ENCODE data around the gene SNTA1.
"Not testable (repeated sequence)": the region's sequence is repeated elsewhere in the genome, so short reads cannot be mapped to it uniquely, and the experiment has no call there.

Gene SNTA1

GRCh38 chr20:33431797-33432381 is 11.7 kb downstream of the SNTA1 start:
- no peak for DNase-seq (ENCODE audit: low read depth in 2 of 2)

- not testable (repeated sequence) for DNase-seq (ENCODE audit: low read depth in 2 of 2)
These were observed 19.7 kb downstream of the SNTA1 start for GRCh38 chr20:33423875-33424274.

DNA sequence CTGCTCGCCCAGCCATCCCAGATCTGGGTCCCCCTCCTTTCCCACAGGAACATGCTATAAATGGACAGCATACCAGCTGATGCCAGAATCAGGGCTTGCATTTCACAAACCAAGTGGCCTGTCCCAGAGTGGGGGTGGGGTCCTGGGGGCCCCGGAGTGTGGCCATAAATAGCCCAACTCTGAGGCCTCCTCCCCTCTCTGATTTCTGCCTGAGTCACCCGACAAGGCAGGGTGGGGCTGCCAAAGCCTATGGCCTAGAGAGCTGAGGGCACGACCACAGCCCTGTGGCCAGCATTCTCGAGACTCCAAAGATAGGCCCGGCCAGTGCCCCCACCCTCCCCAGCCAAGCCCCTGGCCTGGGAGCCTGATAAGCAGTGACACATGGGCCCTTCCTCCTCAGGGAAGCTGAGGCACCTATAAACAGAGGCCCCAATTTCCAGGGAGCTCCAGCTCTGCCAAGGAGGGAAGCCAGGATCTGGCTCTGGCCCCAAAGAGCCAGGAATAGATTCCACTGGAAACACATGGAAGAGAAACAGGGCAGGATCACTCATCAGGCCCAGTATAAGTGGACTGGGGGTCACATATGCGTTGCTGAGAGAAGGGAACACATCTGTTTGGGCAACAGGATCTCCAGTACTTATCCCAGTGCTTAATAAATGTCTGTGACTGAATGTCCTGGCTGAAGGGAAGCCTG is 20.3 kb downstream of the SNTA1 start:
- no peak for DNase-seq (ENCODE audit: low read depth in 2 of 2)

DNA sequence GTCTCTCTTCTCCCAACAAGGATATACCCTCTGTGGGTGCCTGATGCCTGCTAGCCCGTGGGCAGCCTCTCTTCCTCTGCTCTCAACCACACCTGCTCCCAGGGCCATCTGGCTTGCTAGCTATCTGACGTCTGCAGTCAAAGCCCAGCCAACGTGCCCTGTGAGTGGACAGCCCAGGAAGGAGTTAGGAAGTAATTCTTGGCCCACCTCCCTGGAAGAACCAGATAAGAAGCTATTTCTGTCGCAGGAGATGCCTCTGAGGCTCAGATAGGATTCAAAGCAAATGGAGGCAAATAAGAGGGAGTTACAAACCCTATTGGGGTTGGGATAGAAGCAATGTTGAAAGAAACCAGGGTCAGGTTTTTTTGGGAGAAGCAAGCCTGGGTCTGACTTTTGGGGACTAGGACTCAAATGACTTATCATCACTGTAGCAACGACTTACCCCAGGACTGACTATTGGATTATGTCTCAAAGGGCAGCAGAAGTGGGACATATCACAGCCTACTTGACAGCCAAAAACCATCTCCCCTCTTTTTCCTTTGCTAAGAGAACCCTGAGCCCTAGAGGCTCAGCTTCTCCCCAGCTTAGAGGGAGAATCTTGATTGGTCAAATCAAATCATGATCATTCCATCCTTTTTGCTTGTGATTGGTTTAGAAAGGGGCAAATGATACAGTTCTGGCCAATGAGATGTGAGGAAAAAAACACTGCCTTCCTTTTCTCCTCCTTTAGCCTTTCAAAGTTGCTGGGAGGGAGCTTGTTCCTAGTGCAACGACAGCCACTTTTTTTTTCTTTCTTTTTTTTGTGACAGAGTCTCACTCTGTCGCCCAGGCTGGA is 24.2 kb downstream of the SNTA1 start:
- DNase-seq (ENCODE audit: low read depth in 2 of 2) = no peak

- DNase-seq (ENCODE audit: low read depth in 2 of 2) = no peak
These were observed 25.5 kb downstream of the SNTA1 start for GRCh38 chr20:33418033-33418432.

DNA sequence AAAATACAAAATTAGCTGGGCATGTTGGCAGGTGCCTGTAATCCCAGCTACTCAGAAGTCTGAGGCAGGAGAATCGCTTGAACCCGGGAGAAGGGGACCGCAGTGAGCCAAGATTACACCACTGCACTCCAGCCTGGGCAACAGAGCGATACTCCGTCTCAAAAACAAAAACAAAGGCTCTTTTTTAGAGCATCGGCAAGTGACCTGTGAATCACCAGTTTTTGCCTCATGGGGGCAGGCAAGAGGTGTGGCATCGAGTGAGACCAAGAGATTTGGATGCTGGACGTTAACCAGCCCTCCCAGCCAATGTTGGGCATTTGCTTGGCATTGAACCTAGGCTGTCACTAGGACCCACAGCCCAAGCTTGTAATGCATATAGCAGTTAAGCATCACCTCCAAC is 27.6 kb downstream of the SNTA1 start:
- DNase-seq (ENCODE audit: low read depth in 2 of 2) = no peak

DNA sequence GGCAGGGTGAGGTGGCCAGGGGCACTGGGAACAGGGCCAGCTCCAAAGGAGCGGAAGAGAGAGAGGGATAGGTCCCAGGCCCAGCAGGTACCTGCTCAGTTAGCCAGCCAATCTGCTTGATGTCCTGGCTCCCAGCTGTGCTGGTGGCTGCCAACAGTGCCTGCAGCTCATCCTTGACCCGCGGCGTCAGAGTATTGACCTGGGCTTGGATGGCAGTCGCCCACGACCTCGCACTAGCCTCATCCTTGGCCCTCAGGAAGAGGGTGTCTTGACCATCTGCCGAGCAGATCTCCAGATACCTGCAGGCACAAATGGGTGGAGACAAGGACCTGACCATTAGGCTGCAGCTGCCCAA is 31.1 kb downstream of the SNTA1 start:
- no peak for DNase-seq (ENCODE audit: low read depth in 2 of 2)

DNA sequence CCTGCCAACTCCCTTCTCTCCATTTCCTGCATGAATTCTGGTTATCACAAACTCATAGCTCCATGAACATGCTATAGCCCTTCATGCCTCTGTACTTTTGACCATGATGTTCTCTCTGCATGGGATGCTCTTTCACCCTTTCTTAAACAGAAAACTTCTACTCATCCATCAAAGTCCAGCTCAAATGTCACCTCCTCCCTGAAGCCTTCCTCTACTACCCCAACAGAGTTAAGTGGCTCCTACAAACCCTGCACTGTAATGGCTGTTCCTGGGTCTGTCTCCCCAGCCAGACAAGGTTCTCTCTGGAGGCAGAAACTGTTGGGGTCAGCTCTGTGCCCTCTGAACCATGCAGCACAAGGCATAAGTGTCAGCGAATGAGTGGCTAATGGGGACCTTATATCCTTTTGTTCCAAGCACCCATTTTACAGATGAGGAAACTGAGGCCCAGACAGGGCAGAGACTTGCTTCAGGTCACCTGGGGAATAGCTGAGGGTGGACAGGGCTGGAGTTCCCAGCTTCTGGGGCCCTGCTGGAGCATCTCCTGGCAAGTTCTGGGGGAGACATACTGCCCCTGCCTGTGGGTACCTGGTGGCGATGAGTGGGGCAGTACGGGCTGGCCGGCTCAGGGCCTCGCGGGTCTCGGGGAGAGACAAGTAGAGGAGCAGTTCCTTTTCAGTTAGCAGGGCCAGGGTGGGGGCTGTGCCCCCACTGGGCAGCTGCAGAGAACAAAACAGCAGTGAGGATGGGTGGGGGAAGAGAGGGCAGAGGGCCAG is 31.7 kb downstream of the SNTA1 start:
- DNase-seq (ENCODE audit: low read depth in 2 of 2) = no peak

GRCh38 chr20:33411242-33411641 is 32.3 kb downstream of the SNTA1 start:
- DNase-seq (ENCODE audit: low read depth in 2 of 2) = no peak

- DNase-seq (ENCODE audit: low read depth in 2 of 2) = no peak
These were observed 33.4 kb downstream of the SNTA1 start for GRCh38 chr20:33410081-33410742.

DNA sequence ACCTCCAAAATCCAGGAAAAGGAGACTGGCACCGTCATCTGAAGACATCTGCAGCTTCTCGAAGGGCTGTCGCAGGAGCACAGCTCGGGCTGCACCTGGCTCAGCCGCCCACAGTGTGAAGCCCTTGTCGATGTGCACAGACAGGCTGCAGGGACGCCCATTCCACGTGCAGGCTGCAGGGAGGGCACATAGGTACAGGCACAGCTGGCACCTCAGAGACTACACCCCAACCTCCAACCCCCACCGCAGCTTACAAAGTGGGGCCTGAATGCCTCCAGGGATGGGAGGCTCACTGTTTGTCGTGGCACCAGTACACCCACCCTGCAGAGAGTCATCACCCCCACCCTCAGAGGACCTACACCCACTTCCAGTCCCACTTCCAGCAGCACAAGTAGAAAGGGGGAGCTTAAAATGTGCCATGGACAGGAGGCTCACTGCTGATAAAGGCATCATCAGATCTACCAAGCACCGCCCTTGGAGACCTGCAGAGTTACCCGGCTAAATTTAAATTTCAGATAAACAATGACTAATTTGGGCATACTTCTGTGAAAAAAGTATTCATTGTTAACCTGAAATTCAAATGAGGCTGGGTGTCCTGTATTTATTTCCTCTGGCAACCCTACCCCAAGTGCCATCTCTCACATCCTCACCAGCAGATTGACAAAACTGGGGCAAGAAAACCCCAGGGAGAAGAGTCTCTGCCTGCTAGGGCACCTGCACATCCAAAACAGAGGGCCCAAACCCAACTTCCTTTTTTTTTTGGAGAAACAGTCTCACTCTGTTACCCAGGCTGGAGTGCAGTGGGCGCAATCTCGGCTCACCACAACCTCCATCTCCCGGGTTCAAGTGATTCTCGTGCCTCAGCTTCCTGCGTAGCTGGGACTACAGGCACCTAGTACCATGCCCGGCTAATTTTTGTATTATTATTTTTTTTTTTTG is 34.6 kb downstream of the SNTA1 start:
- no peak for DNase-seq (ENCODE audit: low read depth in 2 of 2)

DNA sequence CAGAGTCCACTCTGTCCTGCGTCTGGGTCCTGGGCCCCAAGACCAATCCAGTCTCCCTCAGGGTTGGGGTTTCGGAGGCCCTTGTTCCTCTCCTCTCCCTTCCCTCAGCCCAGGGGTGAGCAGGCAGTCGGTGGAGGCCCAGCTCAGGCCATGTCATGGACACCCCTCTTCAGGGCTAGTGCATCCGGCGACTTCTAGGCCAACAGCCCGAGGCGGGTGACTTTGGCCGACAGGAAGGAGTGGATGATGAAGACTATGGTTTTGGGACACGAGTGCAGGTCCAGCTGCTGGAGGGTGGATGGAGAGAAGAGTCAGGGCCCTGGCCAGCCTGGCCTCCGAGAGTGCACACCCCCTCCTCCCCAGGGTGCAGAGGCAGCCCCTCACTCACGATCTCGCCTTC is 35.2 kb downstream of the SNTA1 start:
- DNase-seq (ENCODE audit: low read depth in 2 of 2) = no peak

- DNase-seq (ENCODE audit: low read depth in 2 of 2) = no peak
These were observed 35.8 kb downstream of the SNTA1 start for GRCh38 chr20:33407796-33408195.

GRCh38 chr20:33407251-33407650 is 36.3 kb downstream of the SNTA1 start:
- no peak for DNase-seq (ENCODE audit: low read depth in 2 of 2)

DNA sequence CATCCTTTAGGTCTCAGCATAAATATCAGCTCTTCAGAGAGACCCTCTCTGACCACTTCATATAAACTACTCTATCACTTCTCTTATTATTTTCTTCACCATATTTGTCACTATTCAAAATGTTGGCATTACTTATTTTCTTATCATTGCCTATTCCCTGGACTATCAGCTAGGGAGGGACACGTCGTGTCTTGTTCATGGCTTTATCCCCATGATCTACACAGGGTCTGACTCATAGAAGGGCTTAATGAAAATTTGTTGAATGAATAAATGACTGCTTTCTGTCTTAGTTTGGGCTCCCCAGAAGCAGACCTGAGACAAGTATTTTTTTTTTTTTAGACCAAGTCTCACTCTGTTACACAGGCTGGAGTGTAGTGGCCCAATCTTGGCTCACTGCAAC is 39.3 kb downstream of the SNTA1 start:
- no peak for DNase-seq (ENCODE audit: low read depth in 2 of 2)

- no peak for DNase-seq (ENCODE audit: low read depth in 2 of 2)
These were observed 41.6 kb downstream of the SNTA1 start for GRCh38 chr20:33401921-33402369.

DNA sequence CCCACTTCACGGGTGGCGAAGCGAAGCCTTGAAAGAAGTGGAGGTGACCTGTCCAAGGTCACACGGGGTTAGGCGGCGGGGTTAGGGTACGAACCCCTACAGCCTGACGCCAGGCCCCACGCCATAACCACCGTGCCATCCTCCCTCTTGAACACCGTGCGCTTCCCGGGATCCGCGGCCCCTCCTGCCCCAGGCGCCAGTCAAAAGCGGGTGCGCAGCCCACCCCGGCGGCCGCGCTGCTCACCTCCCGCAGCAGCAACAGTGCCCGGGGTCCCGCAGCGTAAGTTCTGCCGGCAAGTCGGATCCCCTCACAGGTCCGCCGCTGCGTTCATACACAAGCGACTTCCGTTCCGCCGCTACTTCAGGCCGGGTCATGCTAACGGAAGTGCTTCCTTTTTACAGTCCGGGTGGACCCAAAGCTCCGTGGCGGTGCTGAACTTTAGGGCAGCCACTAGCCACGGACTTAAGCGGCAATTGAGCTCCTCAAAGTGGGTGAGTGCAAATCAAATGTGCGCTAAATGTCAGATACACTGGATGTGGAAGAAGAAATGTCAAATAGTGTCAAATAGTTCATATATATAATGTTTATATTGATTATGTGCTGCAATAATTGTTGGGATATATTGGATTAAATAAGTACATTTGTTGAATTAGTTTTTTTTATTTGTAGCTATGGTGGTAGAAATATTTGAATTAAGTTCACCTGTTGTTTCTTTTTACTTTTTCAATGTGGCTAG is 42.2 kb downstream of the SNTA1 start, which contains the start of gene CDK5RAP1:
CDK5RAP1 (minus strand) TSS at position 336 of the 737 bp plus-strand sequence. CDS start 4,455 bp downstream, outside the sequence.
- peak; percentile 63 to 71 for DNase-seq (ENCODE audit: low read depth in 2 of 2)

DNA sequence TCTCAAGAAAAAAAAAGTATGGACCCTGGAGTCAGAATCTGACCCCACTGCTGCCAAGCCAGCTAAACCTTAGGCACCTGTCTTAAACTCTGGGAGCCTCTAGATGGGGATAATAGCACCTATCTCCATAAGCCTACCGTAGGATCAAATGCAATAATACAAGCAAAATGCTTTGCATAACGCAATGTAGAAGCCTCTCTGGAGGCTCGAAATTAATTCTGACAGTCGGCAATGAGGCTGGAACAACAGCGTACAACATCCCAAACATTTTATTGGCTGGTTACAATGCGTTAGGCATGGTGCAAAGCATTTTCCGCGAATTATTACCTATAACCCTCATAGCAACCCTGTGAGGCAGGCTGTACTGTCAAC is 42.8 kb downstream of the SNTA1 start:
- no peak for DNase-seq (ENCODE audit: low read depth in 2 of 2)

DNA sequence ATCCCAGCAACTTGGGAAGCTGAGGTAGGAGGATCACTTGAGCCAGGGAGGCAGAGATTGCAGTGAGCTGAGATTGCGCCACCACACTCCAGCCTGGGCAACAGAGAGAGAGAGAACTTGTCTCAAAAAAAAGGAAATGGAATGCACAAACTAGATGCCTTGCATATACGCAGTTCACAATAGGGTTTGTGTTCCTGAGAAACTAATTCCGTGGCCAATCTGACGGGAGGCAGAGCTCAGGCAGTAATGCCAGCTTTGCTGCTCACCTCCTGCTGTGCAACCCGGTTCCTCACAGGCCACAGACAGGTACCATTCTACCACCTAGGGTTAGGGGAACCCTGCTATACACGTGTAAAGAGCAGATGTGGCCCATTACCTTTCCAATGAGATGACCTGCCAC is 43.6 kb downstream of the SNTA1 start:
- no peak for DNase-seq (ENCODE audit: low read depth in 2 of 2)

- no peak for DNase-seq (ENCODE audit: low read depth in 2 of 2)
These were observed 48.8 kb downstream of the SNTA1 start for GRCh38 chr20:33394718-33395117.

Data from fibroblast of skin of left biceps (primary cell).